ENCODE results near the gene DBX1.
"Not testable (repeated sequence)": the region's sequence is repeated elsewhere in the genome, so short reads cannot be mapped to it uniquely, and the experiment has no call there.

Gene DBX1

GRCh38 chr11:20161230-20161918, 1.1 kb upstream of the DBX1 start:
- no peak for DNase-seq

DNA sequence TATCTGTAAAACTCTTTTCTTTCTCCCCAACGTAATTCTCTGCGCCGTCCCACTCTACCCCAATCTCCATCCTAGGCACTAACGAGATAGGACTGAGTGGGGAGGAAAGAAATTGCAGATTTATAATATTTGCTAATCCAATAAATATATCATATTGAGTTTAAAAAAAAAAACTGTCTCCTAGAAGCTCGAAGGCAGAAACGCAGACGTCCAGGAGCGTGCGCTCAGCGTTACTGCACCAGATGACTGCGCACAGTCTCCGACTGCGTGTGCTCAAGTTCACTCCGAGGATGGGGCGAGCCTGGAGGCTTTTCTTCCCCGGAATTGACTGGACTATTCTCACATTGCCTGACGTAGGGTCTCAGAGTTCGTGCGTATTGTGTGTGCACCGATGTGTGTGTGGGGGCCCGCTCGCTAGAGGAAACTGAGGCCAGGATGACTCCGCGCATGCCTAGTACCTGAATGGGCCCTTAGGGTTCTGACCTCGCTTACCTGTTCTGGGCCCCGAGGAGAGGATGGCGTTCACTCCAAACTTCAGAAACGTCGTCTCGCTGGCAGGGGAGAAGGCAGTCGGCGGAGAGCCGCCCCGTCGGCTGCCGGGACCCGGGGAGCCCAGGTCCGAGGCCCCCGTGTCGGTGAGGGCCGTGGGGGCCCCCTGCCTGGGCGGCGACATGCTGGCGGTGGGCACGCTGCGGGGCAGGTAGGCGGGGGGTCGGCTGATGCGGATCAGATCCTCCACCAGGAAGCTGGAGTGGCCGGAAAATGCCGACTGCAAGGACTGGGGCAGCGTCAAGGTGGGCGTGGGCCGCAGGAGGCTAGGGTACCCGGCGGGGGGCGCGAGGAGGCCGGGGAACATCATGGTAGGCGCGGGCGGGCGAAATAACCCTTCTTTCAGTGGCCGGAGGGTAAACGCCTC, 551 bp downstream of the DBX1 start:
- no peak for DNase-seq

DNA sequence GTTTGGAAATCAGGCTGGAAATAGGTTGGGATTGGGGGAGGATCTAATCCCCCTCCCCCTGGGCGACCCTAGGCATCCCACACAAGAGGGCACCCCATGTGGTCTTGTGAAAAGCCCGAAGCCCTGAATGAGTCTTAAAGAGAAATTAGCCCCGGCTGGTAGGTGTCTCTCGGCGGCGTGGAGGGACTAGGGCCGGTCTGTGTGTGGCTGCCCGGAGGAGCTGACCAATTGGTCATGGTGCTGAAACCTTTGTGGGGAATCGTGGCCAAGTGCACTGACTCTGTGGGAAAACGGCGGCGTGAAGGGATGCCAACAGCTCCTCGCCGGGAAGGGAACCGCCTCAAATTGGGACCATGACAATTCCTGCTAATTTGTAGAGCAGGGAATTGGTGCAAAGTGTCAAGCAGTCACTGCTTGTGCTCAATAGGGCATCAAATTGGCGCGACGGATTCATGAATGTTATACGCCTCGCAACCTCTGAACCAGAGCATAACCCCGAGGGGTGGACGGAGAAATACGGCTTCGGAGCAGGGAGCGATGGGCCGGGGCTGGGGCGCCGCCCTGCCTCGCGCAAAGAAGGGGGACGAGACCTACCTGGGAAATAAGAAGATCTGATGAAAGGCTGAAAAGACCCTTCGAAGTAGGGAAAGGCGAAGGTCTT, 1.5 kb downstream of the DBX1 start:
- no peak for DNase-seq

DNA sequence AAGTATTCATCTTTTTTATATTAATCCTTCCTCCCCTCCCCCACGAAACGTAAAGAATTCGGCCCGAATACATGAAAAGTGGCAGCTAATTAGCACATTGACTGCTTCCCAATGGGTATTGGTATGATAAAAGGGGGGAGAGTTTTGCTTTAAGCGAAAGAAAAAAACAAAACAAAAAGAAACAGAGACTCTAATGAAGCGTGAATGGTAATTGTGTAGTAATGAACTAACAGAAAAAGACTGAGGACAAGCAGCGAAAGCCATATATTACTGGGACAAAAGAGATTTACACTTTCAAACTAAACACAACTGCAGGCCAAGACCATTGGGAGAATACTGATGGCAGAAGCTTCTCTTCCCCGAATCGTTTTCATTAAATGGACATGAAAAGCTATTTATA, 2.5 kb downstream of the DBX1 start:
- no peak for DNase-seq

GRCh38 chr11:20156876-20157613, 3.2 kb downstream of the DBX1 start:
- DNase-seq: no peak

DNA sequence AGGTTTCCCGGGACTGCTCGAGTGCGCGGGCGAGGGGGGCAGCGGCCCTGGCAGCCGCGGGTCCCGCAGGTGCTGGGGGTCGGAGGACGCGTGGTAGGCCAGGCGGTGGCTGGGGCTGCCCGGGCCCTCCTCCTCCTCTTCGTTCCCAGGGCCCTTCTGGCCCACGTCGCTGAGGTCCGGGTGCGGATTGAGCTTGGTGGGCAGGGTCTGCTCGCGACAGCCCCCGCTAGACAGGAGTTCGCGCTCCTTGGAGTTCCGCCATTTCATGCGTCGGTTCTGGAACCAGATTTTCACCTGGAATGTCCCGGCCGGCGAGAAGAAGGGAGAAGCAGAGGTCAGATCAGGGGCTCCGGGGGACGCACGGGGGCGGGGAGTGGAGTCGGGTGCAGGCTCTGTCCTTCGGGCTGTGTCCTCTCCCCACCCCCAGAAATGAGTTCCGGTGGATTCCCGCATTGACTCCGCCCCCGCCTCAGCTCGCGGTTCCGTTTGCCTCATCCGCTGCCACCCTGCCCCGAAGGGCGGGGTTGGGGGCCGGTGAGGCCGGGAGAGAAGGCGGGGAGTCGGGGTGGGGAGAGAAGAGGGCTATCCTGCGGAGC, 3.9 kb downstream of the DBX1 start:
- DNase-seq: no peak

DNA sequence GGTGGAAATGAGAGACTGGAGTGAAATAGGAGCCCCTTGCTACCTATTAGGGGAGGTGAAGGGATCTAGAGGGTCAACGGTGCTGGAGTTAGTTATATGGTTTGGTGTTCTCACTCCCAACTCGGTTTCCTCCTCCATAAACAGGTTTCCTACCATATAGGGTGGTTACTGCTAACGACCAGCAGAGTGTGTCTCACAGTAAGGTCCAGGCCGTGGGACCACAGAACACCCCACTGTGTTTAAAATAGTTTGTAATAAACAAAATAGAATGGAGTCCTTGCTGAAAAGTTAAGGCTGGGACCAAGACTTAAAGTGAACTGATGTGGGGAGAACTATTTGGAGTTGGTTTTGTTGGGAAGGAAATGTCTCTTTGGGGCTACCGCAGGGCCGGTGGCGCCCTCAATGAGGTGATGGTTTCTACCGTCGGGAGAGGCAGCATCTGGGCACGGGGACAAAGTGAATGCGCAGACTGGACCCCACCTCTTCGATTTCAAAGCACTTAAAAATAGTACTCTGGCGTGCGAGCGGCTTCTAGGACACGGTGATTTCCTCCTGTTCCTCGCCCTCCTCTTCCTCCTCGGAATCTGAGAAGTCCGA, 4.5 kb downstream of the DBX1 start:
- no peak for DNase-seq

DNA sequence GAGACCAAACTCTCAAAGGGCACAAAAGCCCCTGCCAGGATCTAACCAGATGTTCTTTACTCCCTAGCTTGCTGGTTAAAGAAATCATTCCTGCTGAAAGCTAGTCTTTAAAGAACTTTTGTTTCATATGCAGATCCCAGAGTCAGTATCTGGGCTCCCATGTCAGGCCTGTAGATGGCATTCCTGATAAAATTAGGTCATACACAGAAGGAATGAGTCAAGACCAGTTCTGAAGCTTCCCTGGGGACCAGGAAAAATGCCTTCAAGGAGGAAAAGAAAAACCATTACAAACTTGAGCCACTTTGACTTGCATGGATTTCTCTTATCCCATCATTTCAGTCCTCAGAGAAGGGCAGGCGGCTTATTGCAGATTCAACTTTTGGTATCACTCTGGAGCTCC, 5.9 kb downstream of the DBX1 start:
- no peak for DNase-seq

GRCh38 chr11:20138707-20139106, 21.6 kb downstream of the DBX1 start:
- no peak for DNase-seq

- no peak for DNase-seq
Measured at GRCh38 chr11:20137637-20138036, 22.6 kb downstream of the DBX1 start.

DNA sequence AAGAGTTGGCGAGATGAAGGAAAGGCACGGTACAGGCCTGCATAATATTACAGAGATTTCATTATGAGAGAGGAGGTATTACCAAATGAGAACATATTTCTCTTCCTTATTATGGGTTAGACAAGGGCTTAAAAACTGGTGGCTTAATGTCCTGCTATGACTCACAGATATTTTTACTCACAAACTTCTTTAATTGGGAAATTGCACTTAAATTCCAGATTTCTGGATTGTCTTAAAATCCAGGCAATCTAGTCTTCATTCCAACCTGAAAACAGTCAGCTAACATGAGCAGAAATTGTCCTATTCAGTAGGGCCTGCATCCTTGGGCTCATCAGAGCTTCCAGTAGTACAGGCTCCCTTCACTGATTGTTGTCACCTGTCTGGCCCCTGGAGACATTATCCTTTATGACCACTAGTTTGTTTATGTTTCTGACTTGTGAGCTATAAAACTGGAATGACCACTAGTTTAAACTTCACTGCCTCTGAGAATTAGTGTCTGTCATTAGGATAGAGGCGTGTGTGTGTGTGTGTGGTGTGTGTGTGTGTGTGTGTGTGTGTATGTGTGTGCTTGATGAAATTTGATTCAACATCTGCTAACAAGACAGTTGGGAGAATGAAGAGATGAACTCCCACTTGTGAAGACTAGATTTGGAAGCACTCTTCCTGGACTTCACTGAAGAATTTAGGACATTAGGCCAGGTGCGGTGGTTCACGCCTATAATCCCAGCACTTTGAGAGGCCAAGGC, 25.1 kb downstream of the DBX1 start:
- no peak for DNase-seq

- no peak for DNase-seq
Measured at GRCh38 chr11:20132667-20133039, 27.6 kb downstream of the DBX1 start.

DNA sequence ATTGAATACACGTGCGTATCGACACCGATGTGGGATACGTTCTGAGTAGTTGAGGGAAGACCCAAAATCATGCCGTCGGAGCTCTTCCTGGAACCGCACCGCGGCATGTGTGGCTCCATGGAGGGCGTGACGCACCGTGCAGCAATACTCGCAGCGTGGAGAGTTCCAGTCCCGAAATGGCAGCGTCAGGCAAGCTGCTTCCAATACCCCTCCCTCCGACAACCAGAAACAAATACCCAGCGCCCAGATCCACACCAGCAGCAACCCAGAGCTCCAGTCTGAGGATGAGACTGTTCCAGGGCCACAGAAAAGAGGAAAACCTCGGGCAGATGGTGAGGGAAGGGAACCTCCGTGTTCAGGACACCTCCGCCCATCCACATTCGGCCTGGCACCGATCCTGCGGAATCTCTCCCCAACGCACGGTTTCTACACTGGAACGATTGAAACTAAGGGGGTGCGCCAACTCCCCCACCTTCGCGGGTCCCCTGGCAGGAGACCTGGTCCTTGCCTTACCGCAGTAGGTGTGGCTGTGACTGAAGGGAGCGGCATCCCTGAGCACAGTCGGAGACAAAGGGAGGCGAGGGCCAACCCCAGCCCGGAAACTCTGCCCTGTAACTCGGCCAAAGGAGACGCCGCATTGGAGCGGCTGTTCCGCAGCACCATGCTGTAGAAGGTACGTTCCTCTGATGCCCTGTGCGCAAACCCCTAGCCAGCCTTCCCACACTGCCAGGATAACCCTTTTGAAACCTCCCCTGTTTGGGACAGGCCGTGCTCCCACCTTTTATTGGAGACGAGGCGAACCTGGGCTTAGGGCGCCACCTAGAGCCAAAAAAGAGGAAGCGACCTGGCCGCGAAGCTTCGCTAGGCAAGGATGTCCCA, 28.2 kb downstream of the DBX1 start:
- no peak for DNase-seq

DNA sequence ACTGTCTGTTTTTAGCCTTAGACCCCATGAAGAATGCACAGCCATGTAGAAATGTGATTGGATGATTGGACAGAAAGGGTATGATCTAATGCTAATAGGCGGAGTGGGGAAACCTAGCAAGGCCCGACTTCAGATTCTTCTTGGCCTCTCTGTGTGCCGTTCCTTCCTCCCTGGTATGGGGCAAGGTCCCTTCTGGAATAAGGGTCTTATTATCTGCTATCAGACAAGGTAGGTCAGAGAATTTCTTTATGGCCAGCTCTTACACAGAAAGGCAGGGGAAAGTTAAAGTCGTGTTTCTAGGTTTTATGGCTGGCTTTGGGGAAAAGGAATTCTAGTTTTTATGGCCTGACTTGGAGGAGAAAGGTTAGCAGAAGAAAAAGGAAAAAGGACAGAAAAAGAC, 30.6 kb downstream of the DBX1 start:
- DNase-seq: no peak

DNA sequence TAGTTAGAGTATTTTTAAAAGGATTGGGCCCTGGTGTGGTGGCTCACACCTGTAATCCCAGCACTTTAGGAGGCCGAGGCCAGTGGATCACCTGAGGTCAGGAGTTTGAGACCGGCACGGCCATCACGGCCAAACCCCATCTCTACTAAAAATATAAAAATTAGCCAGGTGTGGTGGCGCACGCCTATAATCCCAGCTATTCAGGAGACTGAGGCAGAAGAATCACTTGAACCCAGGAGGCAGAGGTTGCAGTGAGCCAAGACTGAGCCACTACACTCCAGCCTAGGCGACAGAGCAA, 31.8 kb downstream of the DBX1 start:
- DNase-seq: not testable (repeated sequence)

GRCh38 chr11:20127671-20128527, 32.4 kb downstream of the DBX1 start:
- peak; percentile 48 for DNase-seq

- DNase-seq: no peak
Measured at GRCh38 chr11:20126724-20127123, 33.6 kb downstream of the DBX1 start.

DNA sequence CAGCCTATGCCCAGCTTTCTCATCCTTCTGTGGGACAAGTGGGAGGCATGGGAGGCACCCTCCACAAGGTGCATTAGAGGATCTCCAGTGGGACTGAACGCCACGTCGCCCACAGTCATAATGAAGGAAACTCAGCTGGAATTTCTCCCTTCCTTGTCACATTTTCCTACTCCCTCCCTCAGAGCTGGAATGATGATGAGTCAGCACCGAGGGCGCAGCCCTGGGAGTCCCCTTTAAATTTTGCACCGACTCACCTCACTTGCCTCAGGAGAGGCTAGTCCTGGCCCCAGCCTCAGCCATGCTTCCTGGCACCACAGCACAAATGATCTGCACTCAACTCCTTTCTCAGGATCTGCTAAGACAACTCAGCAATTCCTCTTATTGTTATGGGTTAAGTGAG, 34.3 kb downstream of the DBX1 start:
- no peak for DNase-seq

DNA sequence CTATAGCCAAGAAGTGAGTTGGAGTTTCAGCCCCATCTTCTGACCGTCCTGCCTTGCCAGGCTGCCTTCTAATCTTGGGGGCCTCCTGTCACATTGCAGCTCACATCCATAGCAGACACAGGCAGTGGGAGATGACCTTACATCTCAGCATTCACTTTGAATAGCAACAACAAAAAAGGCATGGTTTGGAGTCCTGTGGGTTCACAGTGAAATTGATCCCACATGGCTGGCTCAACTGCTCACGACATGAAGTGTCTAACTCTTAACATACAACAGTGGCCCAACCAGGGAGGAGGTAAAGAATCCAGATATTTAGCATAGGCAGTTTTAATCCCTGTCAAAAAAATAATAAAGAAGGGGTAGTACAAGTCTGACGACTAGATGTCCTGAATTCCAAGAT, 38.1 kb downstream of the DBX1 start:
- DNase-seq: no peak

Measured in NCI-H1694 treated with DMSO at 0.1 percent for 48 hours (cell line).